ENCODE data around the gene LATS2. TPM values are rescaled to one million over a fixed set of nuclear protein-coding genes. Genes with fewer than 3 reads are reported as not detected.
A peak's percentile ranks its signal among the peaks of the same experiment; 100 is the strongest.

The LATS2 gene
- total RNA-seq, 2 donors from 2014 or later, result 8.0 to 9.0 TPM

GRCh38 chr13:21079761-21080592 lies 18.6 kb upstream of the LATS2 start:
- DNase-seq, result no peak
- Mint-ChIP-seq H3K27me3 (peaks cover 5% of the 10 kb centered on the region), H3K4me3 (no peak overlapping the region), H3K4me1 (peaks cover 5% of the 10 kb centered on the region), H3K36me3 (ENCODE audit: low read depth) (peaks cover 2% of the 10 kb centered on the region), H3K27ac (no peak overlapping the region)
- H3K9me3 ChIP-seq (ENCODE audit: control insufficient read depth, low read length, poor library complexity, severe bottlenecking), result no peaks in the 10 kb centered on the region
- ATAC-seq, result no peak

DNA sequence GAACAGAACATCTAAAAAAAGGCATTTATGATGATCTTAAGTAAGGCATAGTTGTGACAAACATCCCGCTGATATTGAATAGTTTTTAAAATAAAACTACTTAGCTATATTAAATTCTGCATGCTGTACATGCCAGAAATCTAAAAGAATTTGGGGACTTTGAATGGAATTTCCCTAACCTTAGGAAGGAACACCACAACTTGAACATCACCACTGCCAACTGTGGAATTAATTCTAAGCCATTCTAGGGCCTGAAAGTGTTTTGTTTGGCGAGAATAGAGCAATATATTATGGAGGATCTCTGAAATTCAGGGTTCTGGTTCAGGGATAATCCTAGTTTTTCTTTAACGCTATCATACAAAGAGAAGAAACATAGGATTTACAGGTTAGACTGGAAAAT lies 17.8 kb upstream of the LATS2 start:
- peaks cover 5% of the 10 kb centered on the region for H3K27me3 Mint-ChIP-seq
- no peak for DNase-seq
- no peak for ATAC-seq
- no peak overlapping the region for H3K4me3 Mint-ChIP-seq
- H3K4me1 Mint-ChIP-seq, result peaks cover 12% of the 10 kb centered on the region
- H3K27ac Mint-ChIP-seq, result no peak overlapping the region
- H3K9me3 ChIP-seq (ENCODE audit: control insufficient read depth, low read length, poor library complexity, severe bottlenecking), result no peaks in the 10 kb centered on the region
- peaks cover 2% of the 10 kb centered on the region for H3K36me3 Mint-ChIP-seq (ENCODE audit: low read depth)

DNA sequence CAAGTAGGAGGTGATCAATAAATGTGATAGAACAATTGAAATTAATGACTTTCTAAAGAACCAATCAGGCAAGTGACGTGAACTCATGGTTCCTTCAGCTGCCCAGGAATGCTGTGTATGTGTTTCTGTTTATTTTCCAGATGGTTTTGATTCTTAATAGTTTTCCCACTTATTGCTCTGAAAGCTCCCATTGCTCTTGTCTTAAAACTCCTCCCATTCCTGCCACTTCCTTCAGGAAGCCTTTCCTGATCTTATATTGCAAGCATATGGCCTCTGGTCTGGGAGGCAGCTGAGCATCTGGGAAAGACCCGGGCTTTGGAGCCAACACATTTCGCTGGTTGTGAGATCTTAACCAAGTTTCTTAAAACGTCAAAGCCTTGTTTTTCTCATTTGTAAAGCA lies 17.1 kb upstream of the LATS2 start:
- DNase-seq (no peak), ATAC-seq (no peak)
- Mint-ChIP-seq H3K27ac (no peak overlapping the region), H3K36me3 (ENCODE audit: low read depth) (peaks cover 2% of the 10 kb centered on the region), H3K4me1 (peaks cover 15% of the 10 kb centered on the region), H3K4me3 (no peak overlapping the region), H3K27me3 (peaks cover 5% of the 10 kb centered on the region)
- H3K9me3 ChIP-seq (ENCODE audit: control insufficient read depth, low read length, poor library complexity, severe bottlenecking), result no peaks in the 10 kb centered on the region

- Mint-ChIP-seq H3K27me3 (peaks cover 5% of the 10 kb centered on the region), H3K36me3 (ENCODE audit: low read depth) (peaks cover 2% of the 10 kb centered on the region), H3K4me1 (peaks cover 15% of the 10 kb centered on the region), H3K27ac (no peak overlapping the region), H3K4me3 (no peak overlapping the region)
- no peaks in the 10 kb centered on the region for H3K9me3 ChIP-seq (ENCODE audit: control insufficient read depth, low read length, poor library complexity, severe bottlenecking)
- no peak for ATAC-seq
- no peak for DNase-seq
Measured at GRCh38 chr13:21077788-21078353, 16.5 kb upstream of the LATS2 start.

- ATAC-seq (no peak), DNase-seq (no peak)
- Mint-ChIP-seq H3K27ac (no peak overlapping the region), H3K4me3 (peak overlapping the region; percentile 57), H3K4me1 (peaks cover 15% of the 10 kb centered on the region), H3K27me3 (peaks cover 5% of the 10 kb centered on the region), H3K36me3 (ENCODE audit: low read depth) (peaks cover 2% of the 10 kb centered on the region)
- no peaks in the 10 kb centered on the region for H3K9me3 ChIP-seq (ENCODE audit: control insufficient read depth, low read length, poor library complexity, severe bottlenecking)
Measured at GRCh38 chr13:21077076-21077787, 15.8 kb upstream of the LATS2 start.

- Mint-ChIP-seq H3K4me1 (peaks cover 16% of the 10 kb centered on the region), H3K27me3 (peaks cover 5% of the 10 kb centered on the region), H3K36me3 (ENCODE audit: low read depth) (peaks cover 2% of the 10 kb centered on the region), H3K27ac (no peak overlapping the region), H3K4me3 (peak overlapping the region; percentile 49)
- H3K9me3 ChIP-seq (ENCODE audit: control insufficient read depth, low read length, poor library complexity, severe bottlenecking), result no peaks in the 10 kb centered on the region
- DNase-seq (no peak), ATAC-seq (no peak)
Measured at GRCh38 chr13:21076253-21076652, 14.9 kb upstream of the LATS2 start.

- H3K4me1 Mint-ChIP-seq, result peaks cover 20% of the 10 kb centered on the region
- peaks cover 5% of the 10 kb centered on the region for H3K27me3 Mint-ChIP-seq
- H3K27ac Mint-ChIP-seq, result peak overlapping the region; percentile 88
- H3K9me3 ChIP-seq (ENCODE audit: control insufficient read depth, low read length, poor library complexity, severe bottlenecking), result no peaks in the 10 kb centered on the region
- peaks cover 4% of the 10 kb centered on the region for H3K36me3 Mint-ChIP-seq (ENCODE audit: low read depth)
- ATAC-seq (peak; percentile 54), DNase-seq (no peak)
- H3K4me3 Mint-ChIP-seq, result peak overlapping the region; percentile 87
Measured at GRCh38 chr13:21075379-21076249, 14.2 kb upstream of the LATS2 start.

DNA sequence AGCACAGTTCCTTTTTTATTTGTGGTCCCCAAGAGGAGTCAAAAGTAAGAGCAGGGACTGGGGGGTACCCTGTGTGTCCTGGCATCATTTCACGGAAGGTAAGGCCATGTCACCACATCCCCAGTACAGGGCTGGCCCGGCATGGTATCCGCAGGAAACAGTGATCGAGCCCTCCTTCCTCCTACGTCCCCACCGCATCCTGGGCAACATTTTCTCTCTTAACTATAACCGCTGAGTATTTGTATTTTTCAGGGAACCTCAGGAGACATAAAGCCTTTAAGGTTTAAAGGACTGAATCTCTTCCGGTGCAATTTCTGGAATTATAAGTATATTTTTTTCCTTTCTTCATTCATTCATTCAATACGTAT lies 13.6 kb upstream of the LATS2 start:
- H3K27me3 Mint-ChIP-seq, result peaks cover 5% of the 10 kb centered on the region
- H3K4me1 Mint-ChIP-seq, result peaks cover 20% of the 10 kb centered on the region
- H3K4me3 Mint-ChIP-seq, result peak overlapping the region; percentile 87
- ATAC-seq, result peak; percentile 76
- H3K27ac Mint-ChIP-seq, result peak overlapping the region; percentile 88
- peaks cover 4% of the 10 kb centered on the region for H3K36me3 Mint-ChIP-seq (ENCODE audit: low read depth)
- no peaks in the 10 kb centered on the region for H3K9me3 ChIP-seq (ENCODE audit: control insufficient read depth, low read length, poor library complexity, severe bottlenecking)
- no peak for DNase-seq

GRCh38 chr13:21074546-21074945 lies 13.2 kb upstream of the LATS2 start:
- peak overlapping the region; percentile 87 for H3K4me3 Mint-ChIP-seq
- peak overlapping the region; percentile 88 for H3K27ac Mint-ChIP-seq

DNA sequence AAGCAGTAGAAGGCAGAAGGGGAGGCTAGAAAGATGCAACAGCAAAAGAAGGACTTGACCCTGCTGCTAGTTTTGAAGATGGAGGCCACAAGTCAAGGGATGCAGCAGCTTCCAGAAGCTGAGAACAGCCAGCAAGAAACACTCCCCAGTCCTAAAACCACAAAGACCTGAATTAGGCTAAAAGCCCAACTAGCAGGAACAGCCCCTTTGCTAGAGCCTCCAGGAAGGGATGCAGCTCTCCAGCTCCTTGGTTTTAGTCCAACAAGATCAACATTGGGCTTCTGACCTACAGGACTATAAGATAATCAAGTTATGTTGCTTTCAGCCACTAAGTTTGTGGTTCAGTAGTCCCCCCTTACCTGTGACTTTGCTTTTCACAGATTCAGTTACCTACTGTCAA lies 10.5 kb upstream of the LATS2 start:
- no peaks in the 10 kb centered on the region for H3K9me3 ChIP-seq (ENCODE audit: control insufficient read depth, low read length, poor library complexity, severe bottlenecking)
- H3K27ac Mint-ChIP-seq, result peak overlapping the region; percentile 53

More at GRCh38 chr13:21074546-21074945, 13.2 kb upstream of the LATS2 start:
- H3K9me3 ChIP-seq (ENCODE audit: control insufficient read depth, low read length, poor library complexity, severe bottlenecking), result no peaks in the 10 kb centered on the region
- ATAC-seq (no peak), DNase-seq (no peak)
- Mint-ChIP-seq H3K36me3 (ENCODE audit: low read depth) (peaks cover 4% of the 10 kb centered on the region), H3K27me3 (peaks cover 5% of the 10 kb centered on the region), H3K4me1 (peaks cover 20% of the 10 kb centered on the region)

DNA sequence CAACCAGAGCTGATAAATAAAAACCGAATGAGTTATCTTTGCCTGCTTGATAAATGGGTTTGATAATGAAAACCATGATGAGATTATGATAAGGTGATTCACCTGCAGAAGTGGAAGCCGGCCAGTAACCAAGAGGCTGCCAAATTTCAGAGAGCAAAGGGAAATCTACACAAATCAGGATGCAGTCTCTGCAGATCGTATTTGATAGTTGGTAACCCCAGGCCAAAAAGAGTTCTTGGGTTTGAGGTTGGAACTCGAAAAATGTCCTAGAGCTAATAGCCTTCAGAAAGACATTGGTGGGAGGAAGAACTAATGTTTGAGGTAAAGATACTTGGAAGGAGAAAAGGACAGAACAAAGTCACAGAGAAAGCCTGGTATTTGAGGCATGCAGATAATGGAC lies 9.6 kb upstream of the LATS2 start:
- DNase-seq (no peak), ATAC-seq (no peak)
- Mint-ChIP-seq H3K4me1 (peaks cover 20% of the 10 kb centered on the region), H3K36me3 (ENCODE audit: low read depth) (peaks cover 2% of the 10 kb centered on the region), H3K4me3 (peak overlapping the region; percentile 43), H3K27me3 (no peaks in the 10 kb centered on the region), H3K27ac (no peak overlapping the region)
- H3K9me3 ChIP-seq (ENCODE audit: control insufficient read depth, low read length, poor library complexity, severe bottlenecking), result no peaks in the 10 kb centered on the region

More for the DNA sequence above, 10.5 kb upstream of the LATS2 start:
- ATAC-seq (no peak), DNase-seq (no peak)
- Mint-ChIP-seq H3K27me3 (no peaks in the 10 kb centered on the region), H3K4me3 (no peak overlapping the region), H3K36me3 (ENCODE audit: low read depth) (peaks cover 2% of the 10 kb centered on the region), H3K4me1 (peaks cover 20% of the 10 kb centered on the region)

GRCh38 chr13:21069561-21070004 lies 8.2 kb upstream of the LATS2 start:
- H3K9me3 ChIP-seq (ENCODE audit: control insufficient read depth, low read length, poor library complexity, severe bottlenecking), result no peaks in the 10 kb centered on the region
- ATAC-seq, result no peak
- DNase-seq, result no peak
- peaks cover 2% of the 10 kb centered on the region for H3K36me3 Mint-ChIP-seq (ENCODE audit: low read depth)
- H3K27ac Mint-ChIP-seq, result no peak overlapping the region
- H3K27me3 Mint-ChIP-seq, result no peaks in the 10 kb centered on the region
- H3K4me1 Mint-ChIP-seq, result peaks cover 12% of the 10 kb centered on the region
- H3K4me3 Mint-ChIP-seq, result no peak overlapping the region

Measured in T-helper 17 cell (primary cell).